Epithelial cell of proximal tubule (primary cell): ENCODE data around the gene PTPN21. TPM values are rescaled to one million over a fixed set of nuclear protein-coding genes. Genes with fewer than 3 reads are reported as not detected.

Experiments used
- DNase-seq: peaks from one replicate; pipeline ENCODE4 v3.0.0-alpha.2; 2011; ENCODE audit warnings: low read depth
- H3K4me3 ChIP-seq: 2 replicates; pipeline ENCODE4 v1.5.1; 2011; ENCODE audit warnings: low read depth, mild to moderate bottlenecking, low read length
- total RNA-seq: library from RNA; depleted of rRNA; stranded (reverse); fragments of >200 nt; gene quantifications from 2 replicates; pipeline ENCODE4 v1.2.3, GENCODE V29; 2015
- TF ChIP-seq, protein P1 (sequence below): conservative IDR thresholded peaks from 2 replicates; pipeline ENCODE4 v1.5.1; 2012; ENCODE audit warnings: low read depth, mild to moderate bottlenecking, low read length

The PTPN21 gene
- total RNA-seq, 1 donor from 2014 or later: 5.9 TPM

GRCh38 chr14:88515499-88516221, 39.1 kb downstream of the PTPN21 start:
- TF ChIP-seq, protein P1, sequence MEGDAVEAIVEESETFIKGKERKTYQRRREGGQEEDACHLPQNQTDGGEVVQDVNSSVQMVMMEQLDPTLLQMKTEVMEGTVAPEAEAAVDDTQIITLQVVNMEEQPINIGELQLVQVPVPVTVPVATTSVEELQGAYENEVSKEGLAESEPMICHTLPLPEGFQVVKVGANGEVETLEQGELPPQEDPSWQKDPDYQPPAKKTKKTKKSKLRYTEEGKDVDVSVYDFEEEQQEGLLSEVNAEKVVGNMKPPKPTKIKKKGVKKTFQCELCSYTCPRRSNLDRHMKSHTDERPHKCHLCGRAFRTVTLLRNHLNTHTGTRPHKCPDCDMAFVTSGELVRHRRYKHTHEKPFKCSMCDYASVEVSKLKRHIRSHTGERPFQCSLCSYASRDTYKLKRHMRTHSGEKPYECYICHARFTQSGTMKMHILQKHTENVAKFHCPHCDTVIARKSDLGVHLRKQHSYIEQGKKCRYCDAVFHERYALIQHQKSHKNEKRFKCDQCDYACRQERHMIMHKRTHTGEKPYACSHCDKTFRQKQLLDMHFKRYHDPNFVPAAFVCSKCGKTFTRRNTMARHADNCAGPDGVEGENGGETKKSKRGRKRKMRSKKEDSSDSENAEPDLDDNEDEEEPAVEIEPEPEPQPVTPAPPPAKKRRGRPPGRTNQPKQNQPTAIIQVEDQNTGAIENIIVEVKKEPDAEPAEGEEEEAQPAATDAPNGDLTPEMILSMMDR: no peak
- no peak overlapping the region for H3K4me3 ChIP-seq
- no peak for DNase-seq

GRCh38 chr14:88507208-88507607, 47.6 kb downstream of the PTPN21 start:
- DNase-seq: no peak
- TF ChIP-seq, protein P1: no peak
- H3K4me3 ChIP-seq: no peak overlapping the region

DNA sequence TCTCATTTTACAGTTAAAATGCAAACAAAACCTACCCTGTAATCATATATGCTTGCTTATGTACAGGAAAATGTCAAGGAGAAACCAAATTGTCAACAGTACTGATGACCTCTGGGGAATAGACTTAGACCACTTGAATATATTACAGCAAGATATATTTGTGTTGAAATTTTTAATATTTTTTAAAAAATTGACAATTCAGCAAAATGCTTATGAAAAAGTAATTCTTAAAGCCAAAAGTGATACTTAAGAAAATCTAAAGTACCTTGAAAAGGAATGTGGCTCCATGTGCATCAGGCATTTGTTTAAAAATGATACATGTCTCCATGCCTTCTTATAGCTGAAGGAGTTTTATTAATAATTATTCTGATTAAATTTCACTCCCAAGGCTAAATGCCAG, 49.2 kb downstream of the PTPN21 start:
- TF ChIP-seq, protein P1: no peak
- H3K4me3 ChIP-seq: no peak overlapping the region
- DNase-seq: no peak

GRCh38 chr14:88504602-88505001, 50.2 kb downstream of the PTPN21 start:
- no peak overlapping the region for H3K4me3 ChIP-seq
- no peak for DNase-seq
- TF ChIP-seq, protein P1: no peak

GRCh38 chr14:88503754-88504406, 50.9 kb downstream of the PTPN21 start:
- no peak for DNase-seq
- TF ChIP-seq, protein P1: no peak
- H3K4me3 ChIP-seq: no peak overlapping the region

- H3K4me3 ChIP-seq: no peak overlapping the region
- DNase-seq: no peak
- TF ChIP-seq, protein P1: no peak
Observed at GRCh38 chr14:88502740-88503139, 52.1 kb downstream of the PTPN21 start.
